CD4-positive, CD25-positive, alpha-beta regulatory T cell (primary cell): ENCODE data around the gene GOLT1A. TPM values are rescaled to one million over a fixed set of nuclear protein-coding genes. Genes with fewer than 3 reads are reported as not detected.

ENCODE experiments used
- ATAC-seq, 2 donors: fragments of 150-1000 bp; cut with Tn5 transposase; one replicate each; pipeline ENCODE4 v1.10.0; 2021; ENCODE audit warnings: low read depth in 2 of 2, moderate number of reproducible peaks in 2 of 2, moderate library complexity in 1 of 2
- DNase-seq, 3 donors: peaks; one replicate each; pipeline versions ENCODE4 v3.0.0 to v3.0.0-alpha.2; 2012 to 2022; ENCODE audit warnings: mixed read lengths in 1 of 3
- H3K27ac ChIP-seq: one replicate; pipeline ENCODE4 v1.7.0; 2013; ENCODE audit warnings: mild to moderate bottlenecking, low read length; ENCODE audit not compliant: insufficient read depth, poor library complexity, severe bottlenecking
- H3K27me3 ChIP-seq: one replicate; pipeline ENCODE4 v1.7.0; 2013; ENCODE audit warnings: low read length; ENCODE audit not compliant: control insufficient read depth, insufficient read depth
- H3K36me3 ChIP-seq: one replicate; pipeline ENCODE4 v1.7.0; 2013; ENCODE audit warnings: mild to moderate bottlenecking, low read length, moderate library complexity; ENCODE audit not compliant: control insufficient read depth, insufficient read depth
- H3K4me1 ChIP-seq: 2 replicates; pipeline ENCODE4 v1.7.0; 2013; ENCODE audit warnings: mild to moderate bottlenecking, low read length; ENCODE audit not compliant: insufficient read depth, control insufficient read depth, poor library complexity, severe bottlenecking
- H3K4me3 ChIP-seq: one replicate; pipeline ENCODE4 v1.7.0; 2013; ENCODE audit warnings: low read depth, mild to moderate bottlenecking, low read length, moderate library complexity
- H3K9me3 ChIP-seq, 2 experiments: 1 replicate in 1 of 2; 2 replicates in 1 of 2; pipeline ENCODE4 v1.7.0; 2013; ENCODE audit warnings: low read length in 2 of 2, mild to moderate bottlenecking in 1 of 2, moderate library complexity in 1 of 2; ENCODE audit not compliant: control insufficient read depth in 2 of 2
- H3K27ac Mint-ChIP-seq, 3 donors: one replicate each; pipeline ENCODE4 v1.8.0; 2020 to 2022; ENCODE audit warnings: mild to moderate bottlenecking in 3 of 3, mixed read lengths in 3 of 3, moderate library complexity in 2 of 3
- H3K27me3 Mint-ChIP-seq: one replicate; pipeline ENCODE4 v1.8.0; 2022; ENCODE audit warnings: mild to moderate bottlenecking, mixed read lengths
- H3K36me3 Mint-ChIP-seq: one replicate; pipeline ENCODE4 v1.8.0; 2020; ENCODE audit warnings: mixed read lengths
- H3K4me1 Mint-ChIP-seq, 4 donors: one replicate each; pipeline ENCODE4 v1.8.0; 2020 to 2022; ENCODE audit warnings: mixed read lengths in 4 of 4, mild to moderate bottlenecking in 1 of 4
- H3K4me3 Mint-ChIP-seq, 4 donors: one replicate each; pipeline ENCODE4 v1.8.0; 2020 to 2022; ENCODE audit warnings: mild to moderate bottlenecking in 4 of 4, mixed read lengths in 4 of 4, moderate library complexity in 3 of 4
- H3K9me3 Mint-ChIP-seq, 7 donors: one replicate each; pipeline ENCODE4 v1.8.0; 2020 to 2022; ENCODE audit warnings: mixed read lengths in 7 of 7, mild to moderate bottlenecking in 3 of 7, moderate library complexity in 2 of 7
- polyA plus RNA-seq, 4 donors: library from polyadenylated mRNA; unstranded; fragments of 300-500 nt; fragmentation: Illumina TruSeq; gene quantifications; one replicate each; pipeline ENCODE4 v1.2.3, GENCODE V29; 2021
- total RNA-seq: library from RNA; stranded (reverse); gene quantifications from one replicate; pipeline ENCODE4 v1.2.3, GENCODE V29; 2022

Gene GOLT1A
- total and polyA plus RNA-seq, 5 donors from 2014 or later, result not detected

- peaks cover 0 to 54% (median 18%) of the 10 kb centered on the region in 7 donors for H3K9me3 Mint-ChIP-seq
- no peaks in the 10 kb centered on the region for H3K4me1 Mint-ChIP-seq
- no peaks in the 10 kb centered on the region for H3K36me3 ChIP-seq
- no peak overlapping the region for H3K4me3 ChIP-seq
- DNase-seq (no peak), ATAC-seq (no peak)
- peaks cover 41 to 64% of the 10 kb centered on the region in 2 experiments for H3K9me3 ChIP-seq
- no peak overlapping the region for H3K27ac Mint-ChIP-seq
- H3K27me3 Mint-ChIP-seq, result no peaks in the 10 kb centered on the region
- no peaks in the 10 kb centered on the region for H3K36me3 Mint-ChIP-seq
- no peak overlapping the region for H3K27ac ChIP-seq
- H3K4me3 Mint-ChIP-seq, result no peak overlapping the region
- H3K27me3 ChIP-seq, result no peaks in the 10 kb centered on the region
- no peaks in the 10 kb centered on the region for H3K4me1 ChIP-seq
Observed at GRCh38 chr1:204171751-204172178, 42.0 kb downstream of the GOLT1A start.

GRCh38 chr1:204170494-204171155, 43.2 kb downstream of the GOLT1A start:
- Mint-ChIP-seq H3K36me3 (no peaks in the 10 kb centered on the region), H3K9me3 (peaks cover 0 to 54% (median 20%) of the 10 kb centered on the region in 7 donors), H3K27me3 (no peaks in the 10 kb centered on the region), H3K27ac (no peak overlapping the region), H3K4me3 (no peak overlapping the region), H3K4me1 (no peaks in the 10 kb centered on the region)
- H3K4me3 ChIP-seq, result no peak overlapping the region
- no peaks in the 10 kb centered on the region for H3K36me3 ChIP-seq
- peaks cover 41 to 65% of the 10 kb centered on the region in 2 experiments for H3K9me3 ChIP-seq
- no peaks in the 10 kb centered on the region for H3K4me1 ChIP-seq
- DNase-seq (no peak), ATAC-seq (no peak)
- no peak overlapping the region for H3K27ac ChIP-seq
- no peaks in the 10 kb centered on the region for H3K27me3 ChIP-seq

- DNase-seq, result peak in 1 of 3 donors; percentile 24
- no peak for ATAC-seq
- Mint-ChIP-seq H3K4me3 (no peak overlapping the region), H3K9me3 (peaks cover 0 to 54% (median 20%) of the 10 kb centered on the region in 7 donors), H3K27me3 (no peaks in the 10 kb centered on the region), H3K4me1 (no peaks in the 10 kb centered on the region), H3K36me3 (no peaks in the 10 kb centered on the region), H3K27ac (no peak overlapping the region)
- H3K36me3 ChIP-seq, result no peaks in the 10 kb centered on the region
- peaks cover 41 to 65% of the 10 kb centered on the region in 2 experiments for H3K9me3 ChIP-seq
- H3K27ac ChIP-seq, result no peak overlapping the region
- H3K27me3 ChIP-seq, result no peaks in the 10 kb centered on the region
- H3K4me1 ChIP-seq, result no peaks in the 10 kb centered on the region
- no peak overlapping the region for H3K4me3 ChIP-seq
Observed at GRCh38 chr1:204169858-204170257, 43.9 kb downstream of the GOLT1A start.

- H3K4me3 Mint-ChIP-seq, result no peak overlapping the region
- H3K36me3 ChIP-seq, result no peaks in the 10 kb centered on the region
- no peak for ATAC-seq
- no peak overlapping the region for H3K4me3 ChIP-seq
- peaks cover 8% of the 10 kb centered on the region for H3K27me3 Mint-ChIP-seq
- no peaks in the 10 kb centered on the region for H3K4me1 ChIP-seq
- DNase-seq, result no peak
- peaks cover 0 to 43% (median 14%) of the 10 kb centered on the region in 7 donors for H3K9me3 Mint-ChIP-seq
- H3K4me1 Mint-ChIP-seq, result no peaks in the 10 kb centered on the region
- peaks cover 40 to 59% of the 10 kb centered on the region in 2 experiments for H3K9me3 ChIP-seq
- no peak overlapping the region for H3K27ac Mint-ChIP-seq
- no peaks in the 10 kb centered on the region for H3K36me3 Mint-ChIP-seq
- H3K27me3 ChIP-seq, result peaks cover 3% of the 10 kb centered on the region
- H3K27ac ChIP-seq, result no peak overlapping the region
Observed at GRCh38 chr1:204167730-204168129, 46.1 kb downstream of the GOLT1A start.

- Histone ChIP-seq H3K36me3 (no peaks in the 10 kb centered on the region), H3K9me3 (peaks cover 28 to 44% of the 10 kb centered on the region in 2 experiments), H3K4me1 (no peaks in the 10 kb centered on the region), H3K4me3 (no peak within 1 kb of the TSS), H3K27me3 (peaks cover 3% of the 10 kb centered on the region), H3K27ac (no peak within 1 kb of the TSS)
- Mint-ChIP-seq H3K36me3 (no peaks in the 10 kb centered on the region), H3K4me3 (no peak within 1 kb of the TSS), H3K9me3 (peaks cover 0 to 29% (median 9%) of the 10 kb centered on the region in 7 donors), H3K4me1 (no peaks in the 10 kb centered on the region), H3K27ac (no peak within 1 kb of the TSS), H3K27me3 (peaks cover 8% of the 10 kb centered on the region)
- DNase-seq (no peak), ATAC-seq (no peak)
Observed at GRCh38 chr1:204166219-204166618, 47.6 kb downstream of the GOLT1A start, which contains the start of gene REN. REN (minus strand) TSS chr1:204166337; CDS start chr1:204166293, 44 bp downstream.

GRCh38 chr1:204162494-204163074, 51.2 kb downstream of the GOLT1A start:
- H3K27me3 ChIP-seq, result peaks cover 3% of the 10 kb centered on the region
- peaks cover 0 to 9% (median 3%) of the 10 kb centered on the region in 7 donors for H3K9me3 Mint-ChIP-seq
- H3K4me3 ChIP-seq, result no peak overlapping the region
- H3K9me3 ChIP-seq, result peaks cover 0 to 9% of the 10 kb centered on the region in 2 experiments
- no peaks in the 10 kb centered on the region for H3K4me1 ChIP-seq
- H3K4me3 Mint-ChIP-seq, result no peak overlapping the region
- H3K4me1 Mint-ChIP-seq, result no peaks in the 10 kb centered on the region
- H3K27me3 Mint-ChIP-seq, result peaks cover 8% of the 10 kb centered on the region
- no peak overlapping the region for H3K27ac ChIP-seq
- peak overlapping the region in 1 of 3 donors; percentile 77 for H3K27ac Mint-ChIP-seq
- no peaks in the 10 kb centered on the region for H3K36me3 ChIP-seq
- DNase-seq (peak; percentile 57 to 69 (median 59)), ATAC-seq (peak; percentile 74 to 76)
- no peaks in the 10 kb centered on the region for H3K36me3 Mint-ChIP-seq

GRCh38 chr1:204161609-204162493, 51.9 kb downstream of the GOLT1A start:
- DNase-seq (no peak), ATAC-seq (no peak)
- H3K36me3 Mint-ChIP-seq, result no peaks in the 10 kb centered on the region
- Histone ChIP-seq H3K27me3 (peaks cover 3% of the 10 kb centered on the region), H3K4me3 (no peak overlapping the region), H3K4me1 (no peaks in the 10 kb centered on the region), H3K27ac (no peak overlapping the region), H3K36me3 (no peaks in the 10 kb centered on the region), H3K9me3 (peaks cover 0 to 2% of the 10 kb centered on the region in 2 experiments)
- peaks cover 0 to 6% (median 0%) of the 10 kb centered on the region in 7 donors for H3K9me3 Mint-ChIP-seq
- H3K27ac Mint-ChIP-seq, result peak overlapping the region in 1 of 3 donors; percentile 77
- no peak overlapping the region for H3K4me3 Mint-ChIP-seq
- no peaks in the 10 kb centered on the region for H3K4me1 Mint-ChIP-seq
- H3K27me3 Mint-ChIP-seq, result peaks cover 8% of the 10 kb centered on the region
